Measurements from ENCODE around the gene DPH1. TPM values are rescaled to one million over a fixed set of nuclear protein-coding genes. Genes with fewer than 3 reads are reported as not detected.

DPH1 gene
- total RNA-seq, 8 experiments from 2014 or later = 15.3 to 113 (median 29.0) TPM

DNA sequence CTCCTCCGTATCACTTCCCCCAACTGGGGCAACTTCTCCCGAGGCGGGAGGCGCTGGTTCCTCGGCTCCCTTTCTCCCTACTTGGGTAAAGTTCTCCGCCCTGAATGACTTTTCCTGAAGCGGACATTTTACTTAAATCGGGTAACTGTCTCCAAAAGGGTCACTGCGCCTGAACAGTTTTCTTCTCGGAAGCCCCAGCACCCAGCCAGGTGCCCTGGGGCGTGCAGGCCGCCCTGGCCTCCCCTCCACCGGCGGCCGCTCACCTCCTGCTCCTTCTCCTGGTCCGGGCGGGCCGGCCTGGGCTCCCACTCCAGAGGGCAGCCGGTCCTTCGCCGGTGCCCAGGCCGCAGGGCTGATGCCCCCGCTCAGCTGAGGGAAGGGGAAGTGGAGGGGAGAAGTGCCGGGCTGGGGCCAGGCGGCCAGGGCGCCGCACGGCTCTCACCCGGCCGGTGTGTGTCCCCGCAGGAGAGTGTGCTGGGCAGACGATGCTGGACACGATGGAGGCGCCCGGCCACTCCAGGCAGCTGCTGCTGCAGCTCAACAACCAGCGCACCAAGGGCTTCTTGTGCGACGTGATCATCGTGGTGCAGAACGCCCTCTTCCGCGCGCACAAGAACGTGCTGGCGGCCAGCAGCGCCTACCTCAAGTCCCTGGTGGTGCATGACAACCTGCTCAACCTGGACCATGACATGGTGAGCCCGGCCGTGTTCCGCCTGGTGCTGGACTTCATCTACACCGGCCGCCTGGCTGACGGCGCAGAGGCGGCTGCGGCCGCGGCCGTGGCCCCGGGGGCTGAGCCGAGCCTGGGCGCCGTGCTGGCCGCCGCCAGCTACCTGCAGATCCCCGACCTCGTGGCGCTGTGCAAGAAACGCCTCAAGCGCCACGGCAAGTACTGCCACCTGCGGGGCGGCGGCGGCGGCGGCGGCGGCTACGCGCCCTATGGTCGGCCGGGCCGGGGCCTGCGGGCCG, 26.5 kb downstream of the DPH1 start:
- ATAC-seq (replicated peaks in 6 of 8) = peak in 1 of 8 experiments; percentile 0
- WGBS, 10 experiments = 24 to 93% (median 52%) methylated on average over 3 to 30 of the region's 85 CpGs; no CpG with 5 or more reads in 6 of the 10 experiments
- Histone ChIP-seq H3K4me3 (no peak overlapping the region), H3K27ac (no peak overlapping the region), H3K4me1 (replicated peaks in 1 of 2) (peaks cover 0 to 7% of the 10 kb centered on the region in 2 donors)
- in situ Hi-C loops (cut with MboI; ENCODE audit: low pct_unique_long_range_greater_than_20kb in 2 of 9, low sequenced_read_pairs in 9 of 9, unreplicated experiment in 9 of 9) = loop anchor here in 5 of 9 experiments (10.0 to 25.0 kb wide), 2 partner anchors 181 to 188 kb away; no protein-coding TSS in a partner anchor

- Histone ChIP-seq H3K27ac (no peak overlapping the region), H3K4me3 (no peak overlapping the region), H3K4me1 (replicated peaks in 1 of 2) (peaks cover 0 to 7% of the 10 kb centered on the region in 2 donors)
- in situ Hi-C loops (cut with MboI; ENCODE audit: low pct_unique_long_range_greater_than_20kb in 2 of 9, low sequenced_read_pairs in 9 of 9, unreplicated experiment in 9 of 9) = loop anchor here in 5 of 9 experiments (10.0 to 25.0 kb wide), 2 partner anchors 180 to 188 kb away; no protein-coding TSS in a partner anchor
- ATAC-seq (replicated peaks in 6 of 8) = no peak
- WGBS, 10 experiments = 19 to 22% methylated on average over 3 to 19 of the region's 81 CpGs; no CpG with 5 or more reads in 8 of the 10 experiments
Measured at GRCh38 chr17:2057175-2057759, 27.3 kb downstream of the DPH1 start.

GRCh38 chr17:2057760-2058585, 28.0 kb downstream of the DPH1 start:
- WGBS, 10 experiments = 13 to 38% (median 29%) methylated on average over 3 to 13 of the region's 98 CpGs; no CpG with 5 or more reads in 7 of the 10 experiments
- no peak overlapping the region for H3K4me3 ChIP-seq
- in situ Hi-C loops (cut with MboI; ENCODE audit: low pct_unique_long_range_greater_than_20kb in 2 of 9, low sequenced_read_pairs in 9 of 9, unreplicated experiment in 9 of 9) = loop anchor here in 5 of 9 experiments (10.0 to 25.0 kb wide), 2 partner anchors 179 to 187 kb away; no protein-coding TSS in a partner anchor
- ATAC-seq (replicated peaks in 6 of 8) = no peak
- no peak overlapping the region for H3K27ac ChIP-seq
- H3K4me1 ChIP-seq (replicated peaks in 1 of 2) = peaks cover 0 to 7% of the 10 kb centered on the region in 2 donors

DNA sequence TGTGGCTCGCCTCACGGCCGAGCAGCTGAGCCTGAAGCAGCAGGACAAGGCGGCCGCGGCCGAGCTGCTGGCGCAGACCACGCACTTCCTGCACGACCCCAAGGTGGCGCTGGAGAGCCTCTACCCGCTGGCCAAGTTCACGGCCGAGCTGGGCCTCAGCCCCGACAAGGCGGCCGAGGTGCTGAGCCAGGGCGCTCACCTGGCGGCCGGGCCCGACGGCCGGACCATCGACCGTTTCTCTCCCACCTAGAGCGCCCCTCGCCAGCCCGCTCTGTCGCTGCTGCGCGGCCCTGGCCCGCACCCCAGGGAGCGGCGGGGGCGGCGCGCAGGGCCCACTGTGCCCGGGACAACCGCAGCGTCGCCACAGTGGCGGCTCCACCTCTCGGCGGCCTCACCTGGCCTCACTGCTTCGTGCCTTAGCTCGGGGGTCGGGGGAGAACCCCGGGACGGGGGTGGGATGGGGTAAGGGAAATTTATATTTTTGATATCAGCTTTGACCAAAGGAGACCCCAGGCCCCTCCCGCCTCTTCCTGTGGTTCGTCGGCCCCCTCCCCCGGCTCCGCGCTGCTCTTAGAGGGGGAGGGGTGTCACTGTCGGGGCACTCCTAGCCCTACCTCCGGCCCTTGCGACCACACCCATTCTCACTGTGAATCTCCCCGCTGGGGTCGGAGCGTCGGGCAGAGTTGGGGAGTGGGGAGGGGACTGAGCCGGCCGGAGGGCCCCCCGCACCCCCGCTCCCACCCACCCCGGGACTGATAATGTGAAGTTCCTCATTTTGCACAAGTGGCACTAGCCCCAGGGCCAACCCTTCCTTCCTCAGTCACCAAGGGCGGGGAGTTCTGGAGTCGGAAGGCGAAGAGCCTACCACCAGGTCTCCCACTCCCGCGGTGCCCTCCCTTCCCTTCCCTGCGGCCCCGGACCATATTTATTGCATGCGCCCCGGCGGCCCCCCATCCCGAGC, 28.9 kb downstream of the DPH1 start:
- ATAC-seq (replicated peaks in 6 of 8) = no peak
- in situ Hi-C loops (cut with MboI; ENCODE audit: low pct_unique_long_range_greater_than_20kb in 2 of 9, low sequenced_read_pairs in 9 of 9, unreplicated experiment in 9 of 9) = loop anchor here in 5 of 9 experiments (10.0 to 25.0 kb wide), 2 partner anchors 178 to 186 kb away; no protein-coding TSS in a partner anchor
- WGBS, 10 experiments = 31 to 40% methylated on average over 3 to 6 of the region's 78 CpGs; no CpG with 5 or more reads in 8 of the 10 experiments
- Histone ChIP-seq H3K4me1 (replicated peaks in 1 of 2) (peaks cover 0 to 7% of the 10 kb centered on the region in 2 donors), H3K4me3 (no peak overlapping the region), H3K27ac (no peak overlapping the region)

DNA sequence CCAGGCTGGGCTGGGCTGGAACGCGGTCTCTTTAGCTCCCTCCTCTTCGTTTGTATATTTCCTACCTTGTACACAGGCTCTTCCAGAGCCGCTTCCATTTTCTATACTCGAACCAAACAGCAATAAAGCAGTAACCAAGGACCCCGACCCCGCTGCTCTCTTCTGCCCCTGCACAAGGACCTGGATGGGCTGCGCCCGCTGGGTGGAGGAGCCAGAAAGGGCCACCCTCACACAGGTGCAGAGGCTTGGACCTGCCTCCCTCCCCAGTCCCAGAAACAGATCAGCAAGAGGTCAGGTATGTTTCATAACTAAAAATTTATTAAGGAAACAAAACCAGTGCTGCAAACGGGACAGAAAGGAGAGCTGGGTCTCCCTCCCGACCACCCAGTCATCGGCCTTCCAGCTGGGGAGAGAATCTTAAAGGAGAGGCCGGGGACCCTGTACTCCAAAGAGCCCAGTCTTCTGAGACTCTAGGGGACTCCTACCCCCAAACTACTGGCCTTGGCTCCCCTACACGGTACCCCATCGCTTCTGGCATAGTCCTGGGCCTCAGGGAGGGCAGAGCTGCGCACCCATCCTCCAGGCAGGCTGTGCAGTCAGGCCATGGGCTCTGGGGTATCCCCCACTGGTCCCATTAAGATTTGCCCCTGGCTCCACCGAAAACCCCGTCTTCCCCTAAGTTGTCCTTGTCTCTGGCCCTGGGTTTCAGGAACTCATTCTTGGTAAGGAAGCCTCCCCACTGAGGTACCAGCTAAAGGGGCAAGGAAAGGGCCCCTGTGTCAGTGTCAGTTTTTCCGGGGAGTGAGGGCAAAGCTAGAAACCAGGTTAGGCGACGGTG, 29.8 kb downstream of the DPH1 start:
- no peak overlapping the region for H3K4me3 ChIP-seq

DNA sequence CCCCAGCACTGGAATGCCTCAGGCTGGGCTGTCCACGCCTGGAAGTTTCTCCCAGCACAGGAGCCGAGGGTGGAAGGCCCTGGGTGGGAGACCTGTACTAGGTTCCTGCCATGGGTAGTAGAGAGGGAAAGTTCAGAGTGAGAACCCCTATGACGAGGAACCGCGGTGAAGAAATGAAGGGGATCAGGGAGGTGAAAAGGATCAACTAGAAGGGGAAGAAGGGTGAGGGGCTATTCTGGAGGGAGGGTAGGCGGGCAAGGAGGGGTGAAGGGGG, 30.4 kb downstream of the DPH1 start:
- peaks cover 0 to 4% of the 10 kb centered on the region in 2 donors for H3K4me1 ChIP-seq (replicated peaks in 1 of 2)
- 93 to 100% methylated on average over 1 to 5 of the region's 6 CpGs; no CpG with 5 or more reads in 8 of the 10 experiments for WGBS, 10 experiments

More for the DNA sequence above, 29.8 kb downstream of the DPH1 start:
- 20 to 100% (median 85%) methylated on average over 1 to 10 of the region's 21 CpGs; no CpG with 5 or more reads in 3 of the 10 experiments for WGBS, 10 experiments
- no peak for ATAC-seq (replicated peaks in 6 of 8)
- Histone ChIP-seq H3K4me1 (replicated peaks in 1 of 2) (peaks cover 0 to 5% of the 10 kb centered on the region in 2 donors), H3K27ac (no peak overlapping the region)
- in situ Hi-C loops (cut with MboI; ENCODE audit: low pct_unique_long_range_greater_than_20kb in 2 of 9, low sequenced_read_pairs in 9 of 9, unreplicated experiment in 9 of 9) = loop anchor here in 5 of 9 experiments (10.0 to 25.0 kb wide), 2 partner anchors 178 to 185 kb away; no protein-coding TSS in a partner anchor

DNA sequence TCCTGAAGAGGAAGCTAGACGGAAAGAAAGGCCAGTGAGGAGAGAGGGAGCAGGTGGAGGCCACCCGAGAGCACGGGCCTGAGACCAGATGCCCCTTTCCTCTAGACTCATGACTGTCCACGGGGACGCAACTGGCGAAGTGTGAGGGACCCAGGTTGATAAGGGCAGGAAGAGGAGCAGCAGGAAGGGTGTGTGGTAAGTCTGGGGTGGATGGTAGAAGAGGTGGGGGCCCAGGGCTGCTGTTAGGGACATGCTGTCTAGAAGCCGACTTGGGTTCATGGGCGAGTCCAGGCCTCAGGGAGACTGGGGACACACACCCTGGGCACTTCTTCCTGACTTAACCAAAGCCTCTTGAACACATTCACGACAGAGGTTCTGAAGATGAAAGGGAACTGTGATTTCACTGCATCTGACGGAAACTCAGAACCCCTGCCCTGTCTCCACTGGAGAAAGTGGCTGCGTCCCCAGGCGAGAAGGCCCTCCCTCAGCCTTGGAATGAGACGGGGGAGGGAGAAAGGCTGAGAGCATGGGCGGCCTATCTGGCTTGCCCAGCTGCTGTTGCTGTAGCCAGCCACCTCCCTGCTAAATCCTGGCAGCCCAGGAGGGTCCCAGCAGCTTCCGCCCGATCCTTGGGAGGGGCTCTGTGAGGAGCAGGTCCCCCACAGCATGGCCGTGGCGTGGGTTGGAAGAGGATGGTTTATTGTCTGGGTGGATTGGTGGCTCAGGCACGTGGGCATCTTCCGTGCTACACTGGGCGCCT, 30.9 kb downstream of the DPH1 start:
- H3K4me1 ChIP-seq (replicated peaks in 1 of 2) = no peaks in the 10 kb centered on the region
- H3K4me3 ChIP-seq = no peak overlapping the region
- H3K27ac ChIP-seq = no peak overlapping the region
- in situ Hi-C loops (cut with MboI; ENCODE audit: low pct_unique_long_range_greater_than_20kb in 2 of 9, low sequenced_read_pairs in 9 of 9, unreplicated experiment in 9 of 9) = loop anchor here in 3 of 9 experiments (25.0 kb wide), 1 partner anchor 176 kb away; no protein-coding TSS in a partner anchor
- peak in 2 of 8 experiments; percentile 0 for ATAC-seq (replicated peaks in 6 of 8)
- 57 to 100% (median 90%) methylated on average over 2 to 8 of the region's 21 CpGs; no CpG with 5 or more reads in 4 of the 10 experiments for WGBS, 10 experiments

More for the DNA sequence above, 30.4 kb downstream of the DPH1 start:
- ATAC-seq (replicated peaks in 6 of 8) = no peak
- in situ Hi-C loops (cut with MboI; ENCODE audit: low pct_unique_long_range_greater_than_20kb in 2 of 9, low sequenced_read_pairs in 9 of 9, unreplicated experiment in 9 of 9) = loop anchor here in 3 of 9 experiments (25.0 kb wide), 1 partner anchor 177 kb away; no protein-coding TSS in a partner anchor
- H3K4me3 ChIP-seq = no peak overlapping the region
- H3K27ac ChIP-seq = no peak overlapping the region

- Histone ChIP-seq H3K27ac (no peak overlapping the region), H3K4me1 (replicated peaks in 1 of 2) (no peaks in the 10 kb centered on the region), H3K4me3 (no peak overlapping the region)
- ATAC-seq (replicated peaks in 6 of 8) = no peak
- in situ Hi-C loops (cut with MboI; ENCODE audit: low pct_unique_long_range_greater_than_20kb in 2 of 9, low sequenced_read_pairs in 9 of 9, unreplicated experiment in 9 of 9) = loop anchor here in 3 of 9 experiments (25.0 kb wide), 1 partner anchor 176 kb away; no protein-coding TSS in a partner anchor
- 50 to 100% (median 93%) methylated on average over 1 to 6 of the region's 17 CpGs; no CpG with 5 or more reads in 5 of the 10 experiments for WGBS, 10 experiments
Measured at GRCh38 chr17:2061441-2061958, 31.5 kb downstream of the DPH1 start.

GRCh38 chr17:2062571-2063183, 32.7 kb downstream of the DPH1 start:
- no peak overlapping the region for H3K27ac ChIP-seq
- no peak overlapping the region for H3K4me3 ChIP-seq
- in situ Hi-C loops (cut with MboI; ENCODE audit: low pct_unique_long_range_greater_than_20kb in 2 of 9, low sequenced_read_pairs in 9 of 9, unreplicated experiment in 9 of 9) = loop anchor here in 3 of 9 experiments (25.0 kb wide), 1 partner anchor 175 kb away; no protein-coding TSS in a partner anchor
- H3K4me1 ChIP-seq (replicated peaks in 1 of 2) = no peaks in the 10 kb centered on the region
- 0 to 83% (median 64%) methylated on average over 1 to 3 of the region's 11 CpGs; no CpG with 5 or more reads in 2 of the 10 experiments for WGBS, 10 experiments
- peak in 2 of 8 experiments; percentile 0 to 1 for ATAC-seq (replicated peaks in 6 of 8)
